ENCODE results near the gene NEU3. TPM values are rescaled to one million over a fixed set of nuclear protein-coding genes. Genes with fewer than 3 reads are reported as not detected.
"Not testable (repeated sequence)": the region's sequence is repeated elsewhere in the genome, so short reads cannot be mapped to it uniquely, and the experiment has no call there.

The NEU3 gene
- polyA plus RNA-seq (ENCODE audit: insufficient read length): 21.2 TPM

GRCh38 chr11:74988541-74989259 lies at the start of gene NEU3:
TSS of gene NEU3 (plus strand) at chr11:74988933. CDS start at chr11:74989061, 128 bp downstream.
- DNase-seq: peak; percentile 73

DNA sequence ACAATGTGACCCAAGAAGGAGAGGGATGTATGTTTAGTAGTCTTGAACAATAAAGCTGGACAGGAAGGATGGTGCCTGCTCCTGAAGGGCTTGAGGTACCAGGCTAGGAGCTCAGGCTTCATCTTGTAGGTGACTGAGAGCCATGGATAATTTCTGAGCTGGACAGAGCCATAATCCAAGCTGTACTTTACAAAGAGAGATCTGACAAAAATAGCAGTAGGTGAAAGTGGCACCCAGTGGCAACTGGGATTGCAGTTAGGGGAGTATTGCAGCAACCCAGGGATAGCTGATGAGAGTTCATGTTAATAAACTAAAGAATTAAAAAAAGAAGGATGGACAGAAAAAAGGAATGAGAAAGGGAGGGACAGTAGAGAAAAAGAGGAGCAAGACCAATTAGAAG lies 47.2 kb upstream of the NEU3 start:
- DNase-seq: no peak

GRCh38 chr11:74942073-74942759 lies 46.5 kb upstream of the NEU3 start:
- DNase-seq: no peak

- no peak for DNase-seq
Observed at GRCh38 chr11:74948546-74948897, 40.2 kb upstream of the NEU3 start.

GRCh38 chr11:74948898-74949752 lies 39.6 kb upstream of the NEU3 start, which contains the start of the genes SPCS2 and XRRA1:
TSS of gene SPCS2 (plus strand) at chr11:74949266. CDS start at chr11:74949286, 20 bp downstream.
TSS of gene XRRA1 (minus strand) at chr11:74949091. CDS start at chr11:74940878, 8,213 bp downstream.
- peak; percentile 98 for DNase-seq

- DNase-seq: no peak
Observed at GRCh38 chr11:74949753-74950137, 39.0 kb upstream of the NEU3 start.

DNA sequence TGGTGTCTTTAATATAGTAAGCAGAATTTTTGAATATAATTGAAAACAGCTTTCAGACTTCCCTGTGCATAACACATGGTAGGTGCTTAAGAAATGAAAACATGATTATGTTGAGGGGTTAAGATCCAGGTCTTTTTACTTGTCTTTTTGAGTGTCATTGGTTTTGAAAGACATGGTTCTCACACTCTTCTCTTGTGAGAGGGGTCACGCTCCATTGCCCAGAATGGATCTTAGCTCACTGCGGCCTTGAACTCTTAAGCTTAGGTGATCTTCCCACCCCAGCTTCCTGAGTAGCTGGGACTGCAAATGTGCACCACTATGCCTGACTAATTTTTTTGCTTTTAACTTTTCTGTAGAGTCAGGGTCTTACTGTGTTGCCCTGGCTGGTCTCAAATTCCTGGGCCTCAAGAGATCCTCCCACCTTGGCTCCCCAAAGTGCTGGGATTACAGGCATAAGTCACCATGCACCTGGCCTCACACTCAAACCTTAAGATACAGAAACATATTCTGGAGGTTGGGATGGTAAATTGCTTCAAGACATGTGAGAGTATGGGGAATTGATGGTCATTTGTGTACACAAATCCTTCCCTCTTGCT lies 38.3 kb upstream of the NEU3 start:
- DNase-seq: no peak

DNA sequence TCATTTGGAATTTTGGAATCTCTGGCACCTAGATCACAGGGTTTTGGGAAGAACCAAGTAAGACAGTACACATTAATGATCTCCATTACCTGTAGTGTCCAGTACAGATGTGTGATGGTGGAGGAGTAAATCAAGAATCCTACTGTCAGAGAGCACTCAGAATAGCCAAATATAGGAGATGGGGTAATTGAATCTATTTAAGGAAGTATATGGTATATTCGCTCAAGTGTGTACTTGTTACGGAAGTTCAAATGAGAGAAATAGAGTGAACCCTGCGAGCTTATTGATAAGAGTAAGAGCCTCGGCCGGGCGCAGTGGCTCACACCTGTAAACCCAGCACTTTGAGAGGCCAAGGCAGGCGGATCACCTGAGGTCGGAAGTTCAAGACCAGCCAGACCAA lies 37.5 kb upstream of the NEU3 start:
- no peak for DNase-seq

DNA sequence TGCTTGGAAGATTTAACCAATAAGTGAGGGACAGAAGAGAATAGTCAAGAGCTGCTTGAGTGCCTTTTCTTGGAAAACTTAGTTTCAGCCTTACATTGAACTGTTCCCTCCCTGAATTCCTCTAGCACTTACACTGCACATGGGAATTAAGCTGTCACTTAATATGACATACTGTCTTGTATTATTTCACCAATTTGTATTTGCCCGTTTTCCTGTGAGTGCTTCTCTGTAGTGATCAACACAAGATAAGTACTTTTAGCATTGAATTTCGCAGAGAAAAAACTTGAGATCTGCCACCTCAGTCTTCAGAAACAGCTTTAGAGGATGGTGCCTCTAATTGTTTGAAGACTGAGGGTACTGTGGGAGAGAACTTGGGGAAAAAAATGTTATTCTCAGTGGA lies 36.0 kb upstream of the NEU3 start:
- no peak for DNase-seq

GRCh38 chr11:74953451-74953850 lies 35.3 kb upstream of the NEU3 start:
- no peak for DNase-seq

DNA sequence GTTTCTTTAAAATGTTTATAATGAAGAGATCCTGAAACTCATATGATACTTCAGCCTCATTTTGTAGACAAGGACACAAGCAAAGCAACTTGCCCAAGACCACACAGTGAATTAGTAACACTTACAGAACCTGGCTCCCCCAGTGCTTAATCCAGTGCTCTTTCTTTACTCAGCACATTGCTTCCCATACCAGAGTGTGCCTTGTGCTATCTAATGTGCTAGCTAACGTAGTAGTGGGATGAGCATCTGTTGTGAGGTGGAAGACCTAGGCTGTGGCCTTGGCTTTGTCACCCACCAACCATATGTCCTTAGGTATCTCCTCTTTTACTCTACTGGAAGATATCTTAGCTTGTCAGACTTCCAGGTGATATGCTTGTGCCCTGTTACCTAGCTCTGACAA lies 34.5 kb upstream of the NEU3 start:
- DNase-seq: no peak

DNA sequence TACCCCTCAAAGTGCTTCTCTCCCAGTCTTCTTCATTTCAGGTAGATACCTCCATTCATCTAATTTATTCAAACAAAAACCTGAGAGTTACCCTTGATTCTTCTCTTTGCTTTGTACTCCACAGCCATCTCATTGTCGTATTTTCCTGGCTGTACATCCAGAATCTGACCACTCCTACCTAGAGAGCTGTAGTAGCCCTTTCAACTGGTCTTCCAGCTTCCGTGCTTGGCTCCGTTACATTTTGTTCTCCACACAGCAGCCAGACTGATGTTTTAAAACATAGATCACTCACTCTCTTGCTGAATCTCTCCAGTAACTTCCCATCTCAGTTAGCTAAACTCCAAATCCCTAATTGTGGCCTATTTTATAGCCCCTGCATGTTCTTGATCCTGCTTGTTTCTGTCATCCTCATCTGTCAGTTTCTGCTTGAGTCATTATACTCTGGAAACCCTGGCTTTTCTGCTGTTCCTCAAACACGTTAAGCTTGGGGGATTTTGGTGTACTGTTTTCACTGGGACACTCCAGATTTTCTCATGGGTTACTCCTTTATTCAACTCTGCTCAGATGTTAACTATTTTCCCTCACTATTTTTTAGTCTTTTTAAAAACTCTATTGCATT lies 32.2 kb upstream of the NEU3 start:
- peak; percentile 42 for DNase-seq

DNA sequence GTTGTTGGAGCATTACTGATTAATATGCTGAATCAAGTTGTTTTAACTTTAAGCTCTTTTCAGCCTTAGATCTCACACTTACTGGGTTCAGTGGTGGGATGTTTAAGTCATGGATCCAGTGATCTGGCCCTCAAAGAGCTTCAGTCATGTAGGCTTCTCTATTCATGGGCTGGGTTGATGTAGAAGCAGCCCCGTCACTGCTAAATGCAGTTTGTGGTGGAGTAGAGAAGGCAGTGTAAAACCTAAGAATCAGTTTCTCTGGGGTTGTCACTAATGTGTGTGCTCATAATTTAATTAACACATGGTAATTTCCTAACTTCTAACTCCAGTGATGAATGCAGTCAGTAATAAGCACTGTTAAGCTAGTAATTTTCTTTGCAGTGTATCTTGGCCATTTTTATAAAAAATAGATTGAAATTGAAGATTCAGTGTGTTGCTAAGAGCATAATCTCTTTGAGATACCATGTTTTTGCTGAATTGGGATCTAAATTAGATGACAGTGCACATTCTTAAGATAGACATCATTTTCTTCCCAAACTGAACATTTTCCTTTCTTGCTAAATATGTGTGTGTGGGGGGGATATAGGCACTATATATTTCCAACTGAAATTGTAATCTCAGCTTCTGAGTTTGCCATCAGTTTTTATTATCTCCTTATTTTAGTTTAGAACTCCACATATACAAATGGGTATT lies 30.6 kb upstream of the NEU3 start:
- DNase-seq: no peak

- DNase-seq: not testable (repeated sequence)
Observed at GRCh38 chr11:74960128-74960527, 28.6 kb upstream of the NEU3 start.

DNA sequence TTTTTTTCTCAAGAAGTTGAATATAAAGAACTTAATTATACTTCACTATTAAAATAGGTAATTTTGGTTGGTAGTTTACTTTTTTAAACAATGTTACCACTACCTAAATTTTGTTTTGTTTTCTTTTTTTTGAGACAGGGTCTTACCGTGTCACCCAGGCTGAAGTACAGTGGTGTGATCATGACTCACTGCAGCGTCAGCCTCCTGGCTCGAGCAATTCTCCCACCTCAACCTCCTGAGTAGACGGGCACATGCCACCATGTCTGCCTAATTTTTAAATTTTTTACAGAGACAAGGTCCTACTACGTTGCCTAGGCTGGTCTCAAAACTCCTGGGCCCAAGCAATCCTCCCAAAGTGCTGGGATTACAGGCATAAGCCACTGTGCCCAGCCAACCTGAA lies 22.1 kb upstream of the NEU3 start:
- no peak for DNase-seq

DNA sequence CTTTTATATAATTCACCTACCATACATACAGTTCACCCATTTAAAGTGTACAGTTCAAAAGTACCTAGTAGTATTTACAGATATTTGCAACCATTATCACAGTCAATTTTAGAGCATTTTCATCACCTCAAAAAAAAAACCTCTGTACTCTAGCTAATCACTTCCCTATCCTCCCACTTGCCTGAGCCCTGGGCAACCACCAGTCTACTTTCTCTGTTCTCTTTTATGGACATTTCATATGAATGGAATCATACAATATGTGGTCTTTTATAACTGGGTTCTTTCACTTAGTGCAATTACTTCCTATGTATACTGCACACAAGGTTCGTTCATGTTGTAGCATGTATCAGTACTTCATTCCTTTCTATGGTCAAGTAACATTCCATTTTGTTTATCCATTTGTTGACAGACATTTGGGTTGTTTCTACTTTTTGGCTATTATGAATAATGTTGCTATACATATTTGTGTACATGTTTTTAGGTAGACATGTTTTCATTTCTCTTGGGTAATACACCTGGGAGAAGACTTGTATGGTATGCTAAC lies 17.8 kb upstream of the NEU3 start:
- no peak for DNase-seq

DNA sequence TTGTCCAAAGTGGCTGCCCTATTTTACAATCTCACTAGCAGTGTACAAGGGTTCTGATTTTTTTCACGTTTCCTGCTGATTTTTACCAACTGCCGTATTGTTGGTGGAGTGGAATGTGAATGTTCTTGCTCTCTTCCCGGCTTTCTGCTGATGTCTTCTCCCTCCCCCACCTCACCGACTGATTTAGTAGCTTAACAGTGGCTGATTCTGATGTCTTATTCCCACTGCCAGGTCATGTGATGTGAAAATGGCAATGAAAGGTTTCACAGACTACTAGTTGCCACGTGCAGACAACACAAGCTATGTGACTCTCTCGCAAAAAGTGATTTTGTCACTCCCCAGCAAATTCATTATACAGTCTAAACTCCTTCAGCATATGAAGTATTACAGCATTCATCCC lies 17.3 kb upstream of the NEU3 start:
- no peak for DNase-seq

GRCh38 chr11:74978041-74978440 lies 10.7 kb upstream of the NEU3 start:
- DNase-seq: no peak

DNA sequence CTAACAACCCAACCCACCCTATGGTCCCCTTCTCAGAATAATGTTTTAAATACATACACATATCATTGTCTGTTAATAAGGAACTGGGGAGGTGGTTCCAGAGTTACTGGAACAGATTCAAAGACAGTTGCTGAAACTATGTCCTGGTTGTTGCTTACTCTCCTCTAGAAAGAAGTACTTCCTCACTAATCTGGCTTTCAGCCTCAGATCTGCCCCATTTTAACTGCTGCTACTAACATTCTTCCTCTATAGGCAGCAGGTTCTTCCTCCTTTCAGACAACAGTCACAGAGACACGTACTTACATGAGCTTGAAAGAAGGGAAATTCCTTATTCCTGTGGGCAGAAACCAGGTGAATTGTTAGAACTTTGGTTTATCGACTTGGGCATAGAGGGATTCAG lies 8.1 kb upstream of the NEU3 start:
- no peak for DNase-seq

DNA sequence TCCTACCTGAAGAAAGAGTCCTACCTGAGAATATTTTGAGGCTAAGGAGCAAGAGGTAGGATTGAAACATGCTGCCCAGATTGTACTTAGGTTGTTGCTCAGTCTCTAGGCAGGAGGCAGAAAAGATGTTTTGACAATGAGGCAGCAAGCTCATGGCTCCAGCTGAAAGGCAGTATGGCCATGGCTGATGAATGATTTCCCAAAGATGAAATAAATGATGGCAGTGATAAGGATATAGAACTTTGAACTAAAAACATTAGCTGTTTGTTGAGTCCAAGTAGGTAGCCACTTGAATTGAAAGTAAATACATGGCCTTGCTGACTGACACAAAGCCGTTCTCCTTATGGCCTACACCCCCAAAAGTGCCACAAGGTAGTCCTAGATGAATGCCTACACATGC lies 6.8 kb upstream of the NEU3 start:
- no peak for DNase-seq

- DNase-seq: no peak
Observed at GRCh38 chr11:74984070-74984469, 4.7 kb upstream of the NEU3 start.
